ENCODE data around the gene RBM19.
"Not testable (repeated sequence)": the region's sequence is repeated elsewhere in the genome, so short reads cannot be mapped to it uniquely, and the experiment has no call there.

Gene RBM19

GRCh38 chr12:113965951-113966797 lies at the start of gene RBM19:
Gene RBM19 (minus strand): TSS chr12:113966325. CDS start chr12:113966227, 98 bp downstream.
- in situ Hi-C loops (cut with HindIII; ENCODE audit: low sequenced_read_pairs): no loop called here

GRCh38 chr12:114015851-114016250 lies 49.7 kb upstream of the RBM19 start:
- in situ Hi-C loops (cut with HindIII; ENCODE audit: low sequenced_read_pairs): loop anchor here (10.0 kb wide), 1 partner anchor 479 kb away; no protein-coding TSS in a partner anchor

- in situ Hi-C loops (cut with HindIII; ENCODE audit: low sequenced_read_pairs): loop anchor here (10.0 kb wide), 1 partner anchor 481 kb away; no protein-coding TSS in a partner anchor
These were observed 47.6 kb upstream of the RBM19 start for GRCh38 chr12:114013575-114014345.

GRCh38 chr12:114012744-114013431 lies 46.8 kb upstream of the RBM19 start:
- in situ Hi-C loops (cut with HindIII; ENCODE audit: low sequenced_read_pairs): loop anchor here (10.0 kb wide), 1 partner anchor 482 kb away; no protein-coding TSS in a partner anchor

GRCh38 chr12:114011711-114012110 lies 45.6 kb upstream of the RBM19 start:
- in situ Hi-C loops (cut with HindIII; ENCODE audit: low sequenced_read_pairs): loop anchor here (10.0 kb wide), 1 partner anchor 483 kb away; no protein-coding TSS in a partner anchor

- in situ Hi-C loops (cut with HindIII; ENCODE audit: low sequenced_read_pairs): no loop called here
These were observed 40.6 kb upstream of the RBM19 start for GRCh38 chr12:114006482-114007425.

GRCh38 chr12:114004402-114004801 lies 38.3 kb upstream of the RBM19 start:
- in situ Hi-C loops (cut with HindIII; ENCODE audit: low sequenced_read_pairs): no loop called here

- in situ Hi-C loops (cut with HindIII; ENCODE audit: low sequenced_read_pairs): no loop called here
These were observed 37.2 kb upstream of the RBM19 start for GRCh38 chr12:114003286-114003685.

GRCh38 chr12:114001511-114002340 lies 35.6 kb upstream of the RBM19 start:
- in situ Hi-C loops (cut with HindIII; ENCODE audit: low sequenced_read_pairs): no loop called here

- in situ Hi-C loops (cut with HindIII; ENCODE audit: low sequenced_read_pairs): no loop called here
These were observed 34.7 kb upstream of the RBM19 start for GRCh38 chr12:114000861-114001260.

- in situ Hi-C loops (cut with HindIII; ENCODE audit: low sequenced_read_pairs): not testable (repeated sequence)
These were observed 34.1 kb upstream of the RBM19 start for GRCh38 chr12:114000261-114000660.

GRCh38 chr12:113997365-113997764 lies 31.2 kb upstream of the RBM19 start:
- in situ Hi-C loops (cut with HindIII; ENCODE audit: low sequenced_read_pairs): no loop called here

GRCh38 chr12:113996026-113996425 lies 29.9 kb upstream of the RBM19 start:
- in situ Hi-C loops (cut with HindIII; ENCODE audit: low sequenced_read_pairs): no loop called here

GRCh38 chr12:113994051-113994450 lies 27.9 kb upstream of the RBM19 start:
- in situ Hi-C loops (cut with HindIII; ENCODE audit: low sequenced_read_pairs): loop anchor here (5.0 kb wide), 1 partner anchor 83 kb away; no protein-coding TSS in a partner anchor

GRCh38 chr12:113992751-113993150 lies 26.6 kb upstream of the RBM19 start:
- in situ Hi-C loops (cut with HindIII; ENCODE audit: low sequenced_read_pairs): loop anchor here (5.0 kb wide), 1 partner anchor 85 kb away; no protein-coding TSS in a partner anchor

GRCh38 chr12:113991224-113992044 lies 25.3 kb upstream of the RBM19 start:
- in situ Hi-C loops (cut with HindIII; ENCODE audit: low sequenced_read_pairs): loop anchor here (5.0 kb wide), 1 partner anchor 86 kb away; no protein-coding TSS in a partner anchor

- in situ Hi-C loops (cut with HindIII; ENCODE audit: low sequenced_read_pairs): loop anchor here (5.0 kb wide), 1 partner anchor 87 kb away; no protein-coding TSS in a partner anchor
These were observed 24.4 kb upstream of the RBM19 start for GRCh38 chr12:113990250-113991223.

All from endothelial cell of hepatic sinusoid (primary cell).